Middle frontal gyrus (tissue), 1 donor: ENCODE data around the gene ZNF136.

Experiments used
- DNase-seq: peaks from one replicate; pipeline ENCODE4 v3.0.0-alpha.2; 2015; ENCODE audit warnings: low spot score; ENCODE audit errors: extremely low spot score

Gene ZNF136

GRCh38 chr19:12187625-12188024 lies 24.7 kb downstream of the ZNF136 start:
- no peak for DNase-seq

- peak; percentile 69 for DNase-seq
Measured at GRCh38 chr19:12194827-12195731, 32.2 kb downstream of the ZNF136 start.

GRCh38 chr19:12198136-12198535 lies 35.2 kb downstream of the ZNF136 start:
- DNase-seq, result no peak

- DNase-seq, result no peak
Measured at GRCh38 chr19:12199757-12200419, 37.0 kb downstream of the ZNF136 start.

GRCh38 chr19:12202250-12202649 lies 39.4 kb downstream of the ZNF136 start:
- no peak for DNase-seq

GRCh38 chr19:12205296-12205695 lies 42.4 kb downstream of the ZNF136 start:
- no peak for DNase-seq

DNA sequence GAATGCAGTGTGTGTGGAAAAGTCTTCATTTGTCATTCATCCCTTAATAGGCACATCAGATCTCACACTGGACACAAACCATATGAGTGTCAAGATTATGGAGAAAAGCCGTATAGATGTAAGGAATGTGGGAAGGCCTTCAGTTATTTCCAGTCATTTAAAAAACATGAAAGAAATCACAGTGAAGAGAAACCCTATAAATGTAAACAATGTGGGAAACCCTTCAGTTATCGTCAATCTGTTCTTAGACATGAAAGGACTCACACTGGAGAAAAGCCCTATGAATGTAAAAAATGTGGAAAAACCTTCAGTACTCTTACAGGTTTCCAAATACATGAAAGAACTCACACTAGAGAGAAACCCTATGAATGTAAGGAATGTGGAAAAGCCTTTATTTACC lies 45.3 kb downstream of the ZNF136 start:
- DNase-seq, result no peak

DNA sequence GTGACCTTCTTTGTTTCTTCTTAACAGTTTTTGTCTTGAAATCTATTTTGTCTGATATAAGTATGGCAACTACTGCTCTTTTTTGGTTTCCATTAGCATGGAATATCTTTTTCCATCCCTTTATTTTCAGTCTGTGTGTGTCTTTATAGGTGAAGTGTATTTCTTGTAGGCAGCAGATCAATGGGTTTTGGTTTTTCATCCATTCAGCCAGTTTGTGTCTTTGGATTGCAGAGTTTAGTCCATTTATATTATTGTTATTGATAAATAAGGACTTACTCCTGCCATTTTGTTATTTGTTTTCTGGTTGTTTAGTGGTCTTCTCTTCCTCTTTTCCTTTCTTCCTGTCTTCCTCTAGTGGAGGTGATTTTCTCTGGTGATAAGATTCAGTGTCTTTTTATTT lies 54.4 kb downstream of the ZNF136 start:
- no peak for DNase-seq

DNA sequence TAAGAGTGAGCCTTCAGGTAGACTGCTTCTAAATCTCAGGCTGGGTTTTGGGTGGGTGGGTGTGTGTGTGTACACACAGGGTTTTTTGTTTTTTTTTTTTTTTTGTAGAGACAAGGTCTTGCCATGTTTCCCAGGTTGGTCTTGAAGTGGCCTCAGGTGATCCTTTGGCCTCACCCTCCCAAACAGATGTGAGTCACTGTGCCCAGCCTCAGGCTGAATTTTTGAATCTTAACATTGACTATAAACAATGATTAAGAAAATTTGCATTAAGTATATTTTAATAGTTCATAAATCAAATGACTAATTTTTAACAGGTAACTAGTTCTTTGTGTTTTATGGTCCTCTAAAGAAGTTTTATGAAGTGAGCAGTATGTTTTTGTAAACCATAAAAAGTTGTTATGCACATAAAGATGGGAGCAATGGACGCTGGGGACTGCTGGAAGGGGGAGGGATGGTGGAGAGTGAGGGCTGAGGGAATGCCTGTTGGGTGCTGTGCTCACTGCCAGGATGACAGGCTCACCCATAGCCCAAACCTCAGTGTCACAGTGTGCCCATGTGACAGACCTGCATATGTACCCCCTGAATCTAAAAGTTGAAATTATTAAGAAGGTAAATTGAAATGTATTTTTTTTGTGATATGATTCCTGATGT lies 60.2 kb downstream of the ZNF136 start:
- DNase-seq, result no peak

- no peak for DNase-seq
Measured at GRCh38 chr19:12224676-12225075, 61.8 kb downstream of the ZNF136 start.

GRCh38 chr19:12229990-12230389 lies 67.1 kb downstream of the ZNF136 start:
- no peak for DNase-seq

GRCh38 chr19:12230751-12231733 lies 68.1 kb downstream of the ZNF136 start:
- no peak for DNase-seq

- no peak for DNase-seq
Measured at GRCh38 chr19:12232961-12233360, 70.1 kb downstream of the ZNF136 start.

- DNase-seq, result no peak
Measured at GRCh38 chr19:12237143-12237839, 74.4 kb downstream of the ZNF136 start.
